HG02763 (cell line): ENCODE data around the gene TCFL5.

ENCODE experiments used
- ATAC-seq: cut with Tn5 transposase; IDR thresholded peaks from one replicate; pipeline ENCODE4 v1.9.1; 2021; ENCODE audit warnings: mild to moderate bottlenecking, moderate library complexity; ENCODE audit not compliant: unreplicated experiment

Gene TCFL5

GRCh38 chr20:62896526-62896925, 34.9 kb upstream of the TCFL5 start:
- ATAC-seq: no peak

DNA sequence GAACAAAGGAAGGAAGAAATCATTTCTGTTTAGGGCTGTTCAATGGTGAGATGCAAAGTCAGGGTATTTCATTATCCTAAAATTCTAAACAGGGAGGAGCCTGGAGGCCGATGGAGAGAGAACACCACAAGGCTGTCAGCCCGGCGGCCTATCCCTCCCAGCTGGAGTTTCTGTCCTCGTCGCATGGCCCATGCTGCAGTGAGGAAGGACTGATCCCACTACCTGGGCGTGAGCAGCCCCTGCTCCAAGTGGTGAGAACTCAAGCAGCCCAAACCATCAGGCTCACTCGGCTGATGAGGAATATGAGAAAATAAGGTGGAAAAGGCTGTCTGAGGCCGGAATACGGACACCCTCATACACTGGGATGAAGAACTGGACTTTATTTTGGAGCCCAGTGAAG, 33.9 kb upstream of the TCFL5 start:
- ATAC-seq: no peak

DNA sequence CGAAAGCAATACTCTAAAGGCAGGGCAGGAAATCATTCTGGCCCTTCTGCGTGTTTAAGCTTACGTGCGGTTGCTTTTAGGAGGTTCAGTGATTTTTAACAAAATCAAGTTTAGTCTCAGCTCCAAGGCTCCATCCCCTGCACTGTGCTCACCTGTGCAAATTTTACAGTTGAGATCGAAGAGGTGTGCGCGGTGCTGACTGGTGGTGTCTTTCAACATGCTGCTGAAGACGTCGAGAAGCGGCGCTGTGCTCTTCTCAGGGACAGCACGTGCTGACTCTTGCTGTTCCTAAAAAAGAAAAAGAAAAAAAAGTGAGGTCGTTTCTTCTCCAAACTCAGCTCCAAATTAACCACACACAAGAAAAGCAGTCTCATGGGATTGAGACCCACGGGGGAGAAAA, 32.6 kb upstream of the TCFL5 start:
- ATAC-seq: no peak

DNA sequence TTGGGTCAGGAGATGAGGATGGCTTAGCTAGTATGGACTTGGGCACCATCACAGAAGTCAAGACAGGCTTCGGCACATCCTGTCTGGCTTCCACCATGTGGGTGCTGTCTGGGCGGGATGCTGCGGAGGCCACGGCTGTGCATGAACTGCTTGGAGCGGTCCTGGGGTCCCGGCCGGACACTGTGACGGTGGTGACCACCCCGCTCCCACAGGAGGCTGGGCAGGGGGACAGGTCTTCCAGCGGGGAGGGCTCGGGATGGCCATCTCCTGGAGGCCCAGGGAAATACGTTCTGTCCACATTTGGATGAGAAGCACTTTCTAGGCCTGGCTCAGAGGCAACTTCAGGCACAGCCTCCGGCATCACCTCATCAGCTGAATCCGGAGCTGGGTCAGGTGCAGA, 32.1 kb upstream of the TCFL5 start:
- ATAC-seq: no peak

DNA sequence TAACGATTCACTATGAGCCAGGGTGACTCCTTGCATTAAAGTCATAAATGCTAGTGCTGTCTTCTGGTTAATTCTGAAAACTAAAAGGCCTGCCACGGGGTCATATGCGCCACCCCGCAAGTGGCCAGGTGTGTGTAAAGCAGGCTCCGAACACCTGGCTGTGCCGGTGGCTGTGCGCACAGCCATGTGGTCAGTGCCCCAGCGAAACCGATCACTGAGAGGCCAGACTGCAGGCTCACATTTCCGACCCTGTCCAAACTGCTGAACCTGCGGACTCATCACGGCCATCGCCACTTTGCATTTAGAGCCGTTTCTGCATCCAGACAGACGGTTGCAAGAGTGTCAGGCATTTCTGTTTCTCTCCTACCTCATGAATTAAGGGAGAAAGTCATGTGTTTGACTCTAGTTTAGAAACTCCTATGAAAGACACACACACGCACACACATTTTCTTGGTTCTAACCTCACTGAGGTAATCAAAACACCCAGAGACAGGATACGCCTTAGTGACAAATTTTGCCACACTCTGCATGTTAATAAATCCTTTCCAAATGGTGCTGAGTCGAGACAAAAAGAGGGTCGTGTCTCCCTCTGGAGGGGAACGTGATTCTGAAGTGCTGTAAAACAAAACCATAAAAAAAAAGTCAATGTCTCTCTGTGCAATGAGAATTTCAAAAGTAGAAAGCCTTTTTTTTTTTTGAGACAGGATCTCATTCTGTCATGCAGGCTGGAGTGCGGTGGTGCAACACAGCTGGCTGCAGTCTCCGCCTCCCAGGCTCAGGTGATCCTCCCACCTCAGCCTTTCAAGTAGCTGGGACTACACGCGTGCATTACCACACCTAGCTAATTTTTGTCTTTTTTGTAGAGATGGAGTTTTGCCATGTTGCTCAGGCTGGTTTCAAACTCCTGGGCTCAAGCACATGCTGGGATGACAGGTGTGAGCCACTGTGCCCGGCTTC, 31.0 kb upstream of the TCFL5 start:
- no peak for ATAC-seq

DNA sequence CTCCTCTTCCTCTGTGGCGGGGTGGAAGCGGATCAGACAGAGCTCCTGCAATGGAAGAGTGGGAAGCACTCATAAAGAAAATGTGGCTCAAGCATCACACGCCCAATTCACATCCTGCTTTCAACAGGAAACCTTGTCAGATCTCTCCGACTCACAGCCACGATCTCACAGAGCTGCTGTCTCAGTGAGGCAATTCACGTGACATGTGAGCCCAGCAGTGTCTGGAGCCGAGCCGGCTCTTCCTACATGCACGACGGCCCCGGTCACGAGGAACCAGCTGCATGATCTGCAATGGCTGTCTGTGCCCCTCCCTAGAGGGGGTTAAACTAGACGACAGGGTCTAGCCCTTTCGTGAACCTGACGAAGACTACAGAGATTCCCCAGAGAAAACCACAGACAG, 29.5 kb upstream of the TCFL5 start:
- no peak for ATAC-seq

DNA sequence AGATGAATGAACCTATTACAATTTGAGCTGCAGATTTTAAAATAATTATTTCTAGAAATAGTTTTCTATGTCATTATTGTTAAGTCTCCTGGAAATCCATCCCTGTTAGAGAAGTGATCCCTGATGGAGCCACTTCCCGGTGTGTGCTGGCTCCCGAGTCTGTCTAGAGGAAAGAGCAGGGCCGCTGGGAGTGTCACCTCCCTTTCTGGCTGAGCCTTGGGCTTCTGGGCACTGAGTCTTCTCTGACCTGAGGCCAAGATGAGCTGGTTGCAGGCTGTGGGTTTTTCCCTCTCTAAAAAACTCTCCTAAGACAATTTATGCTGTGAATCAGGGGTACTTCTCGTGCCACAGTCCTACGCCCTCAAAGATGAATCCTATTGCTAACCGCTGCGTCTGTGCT, 28.8 kb upstream of the TCFL5 start:
- no peak for ATAC-seq

DNA sequence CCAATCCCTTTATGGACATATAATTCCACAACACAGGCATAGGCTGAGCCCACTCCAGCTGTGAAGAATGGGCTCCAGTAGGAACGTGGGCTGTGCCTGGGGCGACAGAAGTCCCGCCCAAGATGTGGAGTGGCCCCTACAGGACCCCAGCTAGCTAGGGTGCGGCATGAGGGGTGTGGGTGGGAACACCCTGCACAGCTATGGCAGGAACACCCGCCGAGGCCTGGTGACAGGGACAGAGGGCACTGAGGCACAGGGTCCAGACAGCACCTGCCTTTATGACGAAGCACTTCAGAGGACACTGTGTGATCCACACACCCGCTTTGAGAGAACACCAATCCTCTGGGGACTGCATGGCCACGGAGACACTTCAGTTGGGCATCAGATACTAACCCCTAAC, 28.2 kb upstream of the TCFL5 start:
- no peak for ATAC-seq

GRCh38 chr20:62889411-62889810, 27.8 kb upstream of the TCFL5 start:
- no peak for ATAC-seq

GRCh38 chr20:62888910-62889309, 27.3 kb upstream of the TCFL5 start:
- no peak for ATAC-seq

DNA sequence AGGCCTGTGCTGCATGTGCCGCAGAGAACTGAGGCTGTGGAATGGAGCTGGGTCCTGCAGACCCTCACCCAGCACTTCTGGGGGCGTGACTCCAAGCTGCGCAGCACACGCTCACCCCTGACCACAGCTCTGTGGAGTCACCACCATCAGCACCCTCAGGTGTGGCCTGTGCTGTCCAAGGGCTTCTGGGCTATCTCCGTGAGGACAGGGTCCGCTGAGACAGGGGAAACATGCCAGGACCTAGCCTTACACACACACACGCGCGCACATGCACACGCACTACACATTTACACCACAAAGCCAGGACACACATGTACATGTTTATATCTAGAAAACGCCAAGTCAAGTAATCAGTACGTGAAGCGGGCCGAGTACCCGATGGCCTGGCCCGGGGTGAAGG, 26.8 kb upstream of the TCFL5 start:
- ATAC-seq: no peak

GRCh38 chr20:62887860-62888239, 26.2 kb upstream of the TCFL5 start:
- no peak for ATAC-seq

DNA sequence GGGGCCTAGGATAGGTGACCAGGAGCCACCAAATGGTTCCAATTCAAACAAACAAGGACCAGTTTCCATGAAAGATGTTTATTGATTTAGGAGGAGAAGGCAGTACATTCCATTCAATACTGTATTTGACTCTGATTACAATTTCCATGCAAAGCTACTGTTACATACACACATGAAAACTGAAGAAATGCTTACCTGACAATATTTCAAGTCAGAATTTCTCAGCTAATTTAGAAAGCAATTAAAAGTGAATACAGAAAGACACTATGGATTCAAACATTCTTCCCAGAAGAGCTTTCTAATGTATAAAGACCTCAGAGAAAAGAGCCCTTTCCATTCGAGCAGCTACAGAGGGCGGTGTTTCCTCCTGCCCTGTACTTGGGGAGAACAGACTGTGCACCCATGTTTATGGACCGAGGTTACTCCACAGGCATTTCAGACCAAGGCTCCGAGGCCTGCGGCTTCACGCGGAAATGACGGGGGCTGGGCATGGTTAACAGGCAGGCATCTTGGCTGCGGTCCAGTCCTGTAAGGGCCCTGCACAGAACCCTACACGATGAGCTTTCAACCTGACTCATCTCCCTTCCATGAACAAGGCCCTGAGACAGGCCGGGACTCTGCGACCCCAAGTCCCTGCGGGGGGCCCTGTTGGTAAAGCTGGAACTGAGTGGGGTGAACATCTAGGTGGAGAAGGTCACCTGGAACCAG, 25.7 kb upstream of the TCFL5 start:
- no peak for ATAC-seq

DNA sequence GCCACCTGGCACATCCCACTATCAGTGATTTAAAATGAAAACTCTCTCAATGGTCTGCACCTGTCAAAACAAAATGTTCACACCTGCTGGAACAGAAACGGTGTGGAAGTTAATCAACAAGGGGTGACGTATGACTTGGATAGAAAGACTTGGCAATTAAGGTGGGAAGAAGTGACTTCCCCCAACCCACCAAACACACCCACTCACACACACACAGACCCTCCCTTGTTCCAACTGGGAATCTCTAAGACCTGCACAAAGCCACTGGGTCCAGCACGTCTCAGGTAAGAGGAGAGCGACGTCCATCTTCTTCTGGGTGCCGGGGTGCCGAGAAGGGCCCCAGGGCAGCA, 25.1 kb upstream of the TCFL5 start:
- ATAC-seq: no peak

GRCh38 chr20:62885896-62886708, 24.5 kb upstream of the TCFL5 start:
- ATAC-seq: no peak

GRCh38 chr20:62885046-62885895, 23.6 kb upstream of the TCFL5 start:
- no peak for ATAC-seq

DNA sequence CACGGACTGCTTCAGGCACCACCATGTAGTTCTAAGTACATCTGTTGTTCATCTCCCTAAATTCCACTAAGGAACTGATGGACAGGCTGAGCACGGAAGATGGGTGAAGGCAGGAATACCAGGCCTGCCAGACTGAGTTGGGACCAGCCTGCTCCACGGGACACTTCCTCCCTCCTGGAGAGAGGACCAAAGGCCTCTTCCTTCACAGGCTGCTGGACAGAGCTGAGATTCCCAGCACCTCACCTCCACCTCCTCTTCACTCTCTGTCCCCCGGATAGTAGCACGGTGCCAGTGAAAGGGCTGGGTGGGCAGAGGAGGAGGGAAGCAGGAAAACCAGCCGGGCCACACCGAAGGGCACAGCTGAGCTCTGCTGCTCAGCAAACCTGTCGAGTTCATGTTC, 22.9 kb upstream of the TCFL5 start:
- no peak for ATAC-seq

DNA sequence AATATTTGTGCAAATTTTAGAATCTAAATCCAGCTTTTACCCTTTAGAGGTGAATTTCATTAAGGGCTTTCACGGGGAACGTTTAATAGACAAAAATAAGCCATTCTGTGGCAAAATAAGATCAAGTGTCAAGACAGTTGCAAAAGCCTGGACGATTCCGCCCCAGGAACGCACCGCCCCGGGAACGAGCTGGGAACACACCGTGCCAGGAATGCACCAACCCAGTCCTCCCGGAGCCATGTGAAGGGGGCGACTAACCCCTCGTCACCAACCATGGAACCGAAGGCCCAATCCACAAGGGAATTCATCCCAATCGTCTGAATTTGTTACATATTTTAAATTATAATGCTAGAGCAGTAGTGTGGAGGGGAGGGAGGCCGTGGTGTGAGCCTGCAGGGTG, 20.8 kb upstream of the TCFL5 start:
- ATAC-seq: no peak

DNA sequence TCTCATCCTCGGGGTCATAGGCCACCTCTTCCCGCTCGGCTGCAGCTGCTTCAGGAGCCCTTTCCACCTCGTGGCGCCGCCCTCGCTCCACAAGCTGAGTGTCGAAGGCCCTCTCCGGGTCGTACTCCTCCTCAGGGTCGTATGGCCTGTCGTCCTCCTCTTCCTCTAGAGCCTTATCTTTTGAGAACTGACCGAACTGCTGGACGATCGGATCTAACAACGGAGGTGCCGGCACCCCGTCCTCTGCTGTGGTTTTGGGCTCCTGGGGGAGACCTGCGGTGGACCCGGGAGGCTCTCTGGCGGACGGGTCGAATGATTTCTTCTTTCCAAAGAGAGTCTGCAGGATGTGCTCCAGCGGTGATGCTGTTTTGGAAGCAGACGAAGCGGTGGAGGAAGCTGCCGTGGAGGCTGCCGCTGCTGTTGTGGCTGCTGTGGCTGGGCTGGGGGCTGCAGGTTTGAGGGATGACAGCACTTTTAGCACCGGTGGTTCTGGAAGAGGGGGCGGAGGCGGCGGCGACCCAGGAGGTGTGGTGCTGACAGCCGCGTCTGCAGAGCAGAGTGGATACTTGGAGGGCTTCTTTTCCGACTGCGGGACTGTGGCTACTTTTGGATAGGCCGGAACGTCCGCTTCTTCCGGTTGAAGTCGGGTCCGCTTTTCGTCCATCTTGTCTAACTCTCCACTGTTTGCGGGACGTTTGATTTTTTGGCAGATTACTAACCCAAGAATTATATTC, 20.2 kb upstream of the TCFL5 start:
- ATAC-seq: no peak
